CD14-positive monocyte (primary cell): ENCODE data around the gene TENT5C. TPM values are rescaled to one million over a fixed set of nuclear protein-coding genes. Genes with fewer than 3 reads are reported as not detected.

Source experiments
- DNase-seq, 3 donors: peaks; one replicate each; pipeline ENCODE4 v3.0.0-alpha.2; 2011 to 2022
- H2AFZ ChIP-seq: 2 replicates; pipeline ENCODE4 v1.6.0; 2012; ENCODE audit warnings: mild to moderate bottlenecking, low read depth, low read length, inconsistent platforms; ENCODE audit not compliant: insufficient read depth, poor library complexity, severe bottlenecking
- H3K27ac ChIP-seq, 2 donors: 1 replicate in 1 of 2; 2 replicates in 1 of 2; pipeline ENCODE4 v1.5.1; 2012 to 2013; ENCODE audit warnings: low read length in 2 of 2, control low read depth in 1 of 2, inconsistent platforms in 1 of 2, low read depth in 1 of 2, mild to moderate bottlenecking in 1 of 2
- H3K27me3 ChIP-seq, 2 donors: one replicate each; pipeline versions ENCODE4 v1.6.0 to v1.6.1; 2011 to 2013; ENCODE audit warnings: low read length in 2 of 2; ENCODE audit not compliant: control insufficient read depth in 2 of 2, insufficient read depth in 2 of 2
- H3K36me3 ChIP-seq, 2 donors: replicated peaks in 1 of 2; 1 replicate in 1 of 2; 2 replicates in 1 of 2; pipeline versions ENCODE4 v1.5.1 to v1.6.1; 2012 to 2013; ENCODE audit warnings: low read length in 2 of 2, control low read depth in 1 of 2, inconsistent platforms in 1 of 2, mild to moderate bottlenecking in 1 of 2; ENCODE audit not compliant: insufficient read depth in 2 of 2, control insufficient read depth in 1 of 2
- H3K4me1 ChIP-seq, 2 donors: 1 replicate in 1 of 2; 2 replicates in 1 of 2; pipeline versions ENCODE4 v1.5.1 to v1.6.1; 2012 to 2013; ENCODE audit warnings: low read length in 2 of 2, control low read depth in 1 of 2, inconsistent platforms in 1 of 2, mild to moderate bottlenecking in 1 of 2, moderate library complexity in 1 of 2; ENCODE audit not compliant: insufficient read depth in 2 of 2, control insufficient read depth in 1 of 2
- H3K4me2 ChIP-seq: replicated peaks from 2 replicates; pipeline ENCODE3; 2012; ENCODE audit warnings: low read length, moderate library complexity, mild to moderate bottlenecking; ENCODE audit not compliant: poor library complexity, severe bottlenecking; ENCODE audit errors: extremely low read depth
- H3K4me3 ChIP-seq, 3 experiments: fragments of 200-600 bp in 1 of 3; sonication (generic) in 1 of 3; replicated peaks in 1 of 3; 1 replicate in 2 of 3; 2 replicates in 1 of 3; pipeline ENCODE4 v1.5.1; 2011 to 2013; ENCODE audit warnings: low read length in 3 of 3, mild to moderate bottlenecking in 3 of 3, control low read depth in 2 of 3, low read depth in 2 of 3, inconsistent platforms in 1 of 3, moderate library complexity in 1 of 3
- H3K79me2 ChIP-seq: 2 replicates; pipeline ENCODE4 v1.6.0; 2012; ENCODE audit warnings: mild to moderate bottlenecking, control low read depth, inconsistent platforms, low read length, moderate library complexity; ENCODE audit not compliant: insufficient read depth
- H3K9ac ChIP-seq: 2 replicates; pipeline ENCODE4 v1.6.0; 2017; ENCODE audit warnings: low read length, mild to moderate bottlenecking; ENCODE audit not compliant: insufficient read depth, poor library complexity, severe bottlenecking
- H3K9me3 ChIP-seq, 2 donors: replicated peaks in 1 of 2; 1 replicate in 1 of 2; 2 replicates in 1 of 2; pipeline versions ENCODE4 v1.5.1 to v1.6.1; 2012 to 2013; ENCODE audit warnings: low read length in 2 of 2, control low read depth in 1 of 2; ENCODE audit not compliant: control insufficient read depth in 1 of 2, insufficient read depth in 1 of 2
- H4K20me1 ChIP-seq: 2 replicates; pipeline ENCODE4 v1.6.0; 2012; ENCODE audit warnings: mild to moderate bottlenecking, low read length, control low read depth, moderate library complexity; ENCODE audit not compliant: insufficient read depth
- H3K27ac Mint-ChIP-seq, 7 donors: one replicate each; pipeline ENCODE4 v1.8.0; 2020; ENCODE audit warnings: mild to moderate bottlenecking in 7 of 7, mixed read lengths in 7 of 7, moderate library complexity in 6 of 7, inconsistent platforms in 2 of 7
- H3K27me3 Mint-ChIP-seq, 3 donors: one replicate each; pipeline ENCODE4 v1.8.0; 2021 to 2022; ENCODE audit warnings: low read depth in 3 of 3, mild to moderate bottlenecking in 3 of 3, mixed read lengths in 3 of 3, moderate library complexity in 3 of 3, inconsistent platforms in 1 of 3
- H3K36me3 Mint-ChIP-seq, 2 donors: one replicate each; pipeline ENCODE4 v1.8.0; 2020; ENCODE audit warnings: mixed read lengths in 2 of 2, inconsistent platforms in 1 of 2, mild to moderate bottlenecking in 1 of 2
- H3K4me1 Mint-ChIP-seq: one replicate; pipeline ENCODE4 v1.8.0; 2020; ENCODE audit warnings: mild to moderate bottlenecking, mixed read lengths
- H3K4me3 Mint-ChIP-seq, 2 donors: one replicate each; pipeline ENCODE4 v1.8.0; 2020; ENCODE audit warnings: mild to moderate bottlenecking in 2 of 2, mixed read lengths in 2 of 2, moderate library complexity in 1 of 2
- H3K9me3 Mint-ChIP-seq, 7 donors: one replicate each; pipeline ENCODE4 v1.8.0; 2020 to 2022; ENCODE audit warnings: mixed read lengths in 7 of 7, mild to moderate bottlenecking in 6 of 7, moderate library complexity in 6 of 7, inconsistent platforms in 2 of 7
- WGBS: methylation state at CpG from one replicate; pipeline ENCODE4 v1.1.5; 2013; ENCODE audit warnings: missing lambda C conversion rate; ENCODE audit not compliant: insufficient coverage; 5-methylcytosine and 5-hydroxymethylcytosine counted together
- intact Hi-C, 2 donors: fragments of 100-400 bp; cut with micrococcal nuclease; formaldehyde crosslinking; loops; one replicate each; pipeline versions ENCODE4 v1.15.0 to v1.15.1; 2023
- polyA plus RNA-seq, 3 donors: library from polyadenylated mRNA; depleted of rRNA in 1 of 3; unstranded in 2 of 3; stranded (reverse) in 1 of 3; fragments of 300-500 nt in 2 of 3; fragments of >200 nt in 1 of 3; fragmentation: Illumina TruSeq in 2 of 3; gene quantifications; 1 replicate in 2 of 3; 2 replicates in 1 of 3; pipeline ENCODE4 v1.2.3, GENCODE V29; 2012 to 2021
- TF ChIP-seq, protein P1 (sequence below): fragments of 200-600 bp; IDR thresholded peaks from one replicate; pipeline ENCODE4 v1.8.0; 2022; ENCODE audit warnings: antibody characterized with exemption, mild to moderate bottlenecking

TENT5C gene
- polyA plus RNA-seq, 3 donors: 0.17 to 0.69 (median 0.27) TPM

DNA sequence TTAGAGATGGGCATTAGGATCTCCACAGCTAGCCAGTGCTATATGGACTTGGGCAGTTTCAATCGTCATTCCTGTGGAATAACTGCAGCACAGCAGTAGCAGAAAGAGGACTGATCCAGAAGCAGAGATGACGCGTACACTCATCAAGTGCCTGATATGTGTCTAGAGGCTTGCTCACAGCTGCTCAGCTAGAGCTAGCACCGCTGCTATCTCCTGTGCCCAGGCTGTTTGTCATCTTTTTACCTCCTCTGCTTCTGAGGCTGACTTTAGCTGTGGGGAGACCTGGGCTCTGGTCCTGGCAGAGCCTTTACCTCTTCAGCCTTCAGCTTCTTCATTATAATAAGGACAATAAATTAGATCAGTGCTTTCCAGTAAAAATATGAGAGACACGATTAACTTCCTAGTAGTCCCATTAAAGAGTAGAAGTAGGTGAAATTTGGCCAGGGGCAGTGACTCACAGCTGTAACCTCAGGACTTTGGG, 5.3 kb downstream of the TENT5C start:
- no peaks in the 10 kb centered on the region for H3K36me3 ChIP-seq
- H3K9ac ChIP-seq: no peak overlapping the region
- H3K9me3 ChIP-seq: no peaks in the 10 kb centered on the region
- no peak overlapping the region for H2AFZ ChIP-seq
- H3K4me3 Mint-ChIP-seq: no peak overlapping the region
- no peaks in the 10 kb centered on the region for H3K79me2 ChIP-seq
- TF ChIP-seq, protein P1, sequence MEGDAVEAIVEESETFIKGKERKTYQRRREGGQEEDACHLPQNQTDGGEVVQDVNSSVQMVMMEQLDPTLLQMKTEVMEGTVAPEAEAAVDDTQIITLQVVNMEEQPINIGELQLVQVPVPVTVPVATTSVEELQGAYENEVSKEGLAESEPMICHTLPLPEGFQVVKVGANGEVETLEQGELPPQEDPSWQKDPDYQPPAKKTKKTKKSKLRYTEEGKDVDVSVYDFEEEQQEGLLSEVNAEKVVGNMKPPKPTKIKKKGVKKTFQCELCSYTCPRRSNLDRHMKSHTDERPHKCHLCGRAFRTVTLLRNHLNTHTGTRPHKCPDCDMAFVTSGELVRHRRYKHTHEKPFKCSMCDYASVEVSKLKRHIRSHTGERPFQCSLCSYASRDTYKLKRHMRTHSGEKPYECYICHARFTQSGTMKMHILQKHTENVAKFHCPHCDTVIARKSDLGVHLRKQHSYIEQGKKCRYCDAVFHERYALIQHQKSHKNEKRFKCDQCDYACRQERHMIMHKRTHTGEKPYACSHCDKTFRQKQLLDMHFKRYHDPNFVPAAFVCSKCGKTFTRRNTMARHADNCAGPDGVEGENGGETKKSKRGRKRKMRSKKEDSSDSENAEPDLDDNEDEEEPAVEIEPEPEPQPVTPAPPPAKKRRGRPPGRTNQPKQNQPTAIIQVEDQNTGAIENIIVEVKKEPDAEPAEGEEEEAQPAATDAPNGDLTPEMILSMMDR: no peak
- peak overlapping the region in 2 of 7 donors; percentile 35 to 50 for H3K27ac Mint-ChIP-seq
- no peaks in the 10 kb centered on the region for H3K9me3 Mint-ChIP-seq
- no peak overlapping the region for H3K4me2 ChIP-seq
- no peak overlapping the region for H3K27ac ChIP-seq
- WGBS: 98% methylated on average over 3 of the region's 5 CpGs
- intact Hi-C loops: no loop called here
- no peaks in the 10 kb centered on the region for H4K20me1 ChIP-seq
- no peaks in the 10 kb centered on the region for H3K36me3 Mint-ChIP-seq
- peaks cover 14 to 18% (median 16%) of the 10 kb centered on the region in 3 donors for H3K27me3 Mint-ChIP-seq
- no peak for DNase-seq
- H3K4me1 ChIP-seq: peaks cover 22 to 26% of the 10 kb centered on the region in 2 donors
- H3K4me1 Mint-ChIP-seq: peaks cover 37% of the 10 kb centered on the region
- H3K4me3 ChIP-seq: no peak overlapping the region
- H3K27me3 ChIP-seq: peaks cover 2 to 15% of the 10 kb centered on the region in 2 donors

DNA sequence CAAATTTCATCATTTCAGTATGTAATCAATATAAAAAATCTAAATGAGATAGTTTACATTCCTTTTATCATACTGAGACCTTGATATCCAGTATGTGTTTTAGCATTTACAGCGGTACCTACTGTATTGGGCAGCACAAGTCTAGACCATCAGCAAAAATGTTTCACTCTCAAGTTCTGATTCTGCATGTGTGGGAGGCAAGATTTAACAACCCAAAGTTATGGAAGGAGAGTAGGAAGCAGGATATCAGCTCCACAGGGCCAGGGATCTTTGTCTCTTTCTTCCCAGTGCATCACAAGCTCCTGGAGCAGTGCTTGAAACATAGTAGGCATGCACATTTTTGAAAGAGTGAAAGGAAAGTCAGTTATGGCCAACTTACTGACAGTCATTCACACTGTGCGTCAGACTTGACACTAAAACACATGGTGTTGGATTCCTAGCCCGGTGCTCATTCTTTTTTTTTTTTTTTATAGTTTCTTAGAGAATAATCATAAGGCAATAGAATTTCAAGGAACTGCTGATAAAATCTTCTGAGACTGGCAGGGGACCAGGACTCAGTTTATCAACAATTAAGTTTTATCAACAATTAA, 6.1 kb downstream of the TENT5C start:
- peaks cover 14 to 18% of the 10 kb centered on the region in 2 donors for H3K4me1 ChIP-seq
- H3K4me3 ChIP-seq: no peak overlapping the region
- Mint-ChIP-seq H3K4me3 (no peak overlapping the region), H3K27me3 (peaks cover 7 to 10% (median 9%) of the 10 kb centered on the region in 3 donors), H3K9me3 (no peaks in the 10 kb centered on the region), H3K36me3 (no peaks in the 10 kb centered on the region), H3K4me1 (peaks cover 31% of the 10 kb centered on the region), H3K27ac (no peak overlapping the region)
- no peak overlapping the region for H3K9ac ChIP-seq
- no peaks in the 10 kb centered on the region for H4K20me1 ChIP-seq
- peak overlapping the region; percentile 47 for H2AFZ ChIP-seq
- no peak for DNase-seq
- intact Hi-C loops: no loop called here
- WGBS: no CpG with 5 or more reads among the region's 3 CpGs
- H3K79me2 ChIP-seq: no peaks in the 10 kb centered on the region
- H3K27ac ChIP-seq: no peak overlapping the region
- H3K4me2 ChIP-seq: no peak overlapping the region
- H3K36me3 ChIP-seq: no peaks in the 10 kb centered on the region
- TF ChIP-seq, protein P1: no peak
- H3K9me3 ChIP-seq: no peaks in the 10 kb centered on the region
- H3K27me3 ChIP-seq: peaks cover 2 to 7% of the 10 kb centered on the region in 2 donors
